NT2/D1 (cell line): ENCODE measurements around the gene GALNT16.

Experiments
- SUZ12 ChIP-seq: IDR thresholded peaks from 2 replicates; pipeline ENCODE4 v1.6.1; 2011; ENCODE audit not compliant: insufficient read length, insufficient read depth; ENCODE audit errors: extremely low read depth
- YY1 ChIP-seq: IDR thresholded peaks from 2 replicates; pipeline ENCODE4 v1.6.1; 2011; ENCODE audit not compliant: insufficient read length, insufficient read depth
- ZNF274 ChIP-seq: IDR thresholded peaks from 2 replicates; pipeline ENCODE4 v1.6.1; 2011; ENCODE audit warnings: mild to moderate bottlenecking, low read depth, low read length

DNA sequence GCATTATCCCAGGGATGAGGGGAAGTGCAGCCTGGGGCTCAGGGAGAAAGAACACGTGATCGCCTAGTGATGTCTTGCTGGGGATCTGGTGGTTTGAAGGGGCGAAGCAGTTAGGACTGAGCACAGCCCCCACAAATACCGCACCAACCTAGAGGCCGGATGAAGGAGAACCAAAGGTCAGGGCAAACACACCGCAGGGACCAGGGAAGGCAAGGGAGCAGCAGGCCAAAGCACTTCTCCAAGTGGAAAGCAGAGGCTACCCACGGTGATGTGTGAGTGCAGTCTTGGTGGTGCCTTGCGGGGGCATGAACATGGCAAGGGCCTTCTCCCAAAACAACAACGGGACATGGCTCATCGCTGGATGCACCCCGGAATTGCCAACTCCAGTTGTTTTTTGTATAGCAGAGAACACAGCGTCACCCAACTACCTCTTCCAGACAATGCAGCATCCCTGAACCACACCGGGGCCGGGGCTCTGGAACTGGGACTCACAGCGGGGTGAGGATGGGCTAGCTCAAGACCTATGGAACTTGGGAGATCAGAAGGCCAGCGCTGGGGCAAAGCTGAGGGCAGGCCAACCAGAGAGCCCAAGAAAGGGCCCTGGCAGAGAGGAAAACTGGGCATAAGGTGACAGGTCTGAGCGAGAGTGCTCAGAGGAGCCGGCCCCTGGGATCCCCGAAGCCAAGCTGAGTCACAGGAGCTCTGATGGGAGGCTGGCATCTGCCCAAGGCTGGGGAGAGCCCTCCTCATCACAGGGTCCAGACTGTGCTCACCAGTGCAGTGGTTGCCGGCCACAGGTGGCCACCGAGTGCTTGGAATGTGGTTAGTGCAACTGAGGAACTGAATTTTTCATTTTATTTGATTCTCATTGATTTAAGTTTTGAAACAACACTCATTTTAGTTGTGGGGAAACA, 11.1 kb downstream of the GALNT16 start:
- TF ChIP-seq ZNF274 (no peak), YY1 (no peak), SUZ12 (no peak)
